HepG2 (cell line): ENCODE data around the gene SERAC1. TPM values are rescaled to one million over a fixed set of nuclear protein-coding genes. Genes with fewer than 3 reads are reported as not detected.

ENCODE experiments used
- ATAC-seq: fragments of 200-7000 bp; cut with Tn5 transposase; 3 replicates; pipeline ENCODE4 v1.9.1; 2020; ENCODE audit warnings: mild to moderate bottlenecking, moderate library complexity
- BruUV-seq: library from RNA; stranded (reverse); fragments of 400-500 nt; replicated peaks from 2 replicates; lab custom pipeline; 2021; lab: Mats Ljungman, UMichigan
- CTCF ChIA-PET: fragments of 300-600 bp; formaldehyde crosslinking; extraction: SDS; loops from one replicate; lab custom pipeline; 2021; ENCODE audit warnings: low total read pairs, inconsistent platforms, low intra/inter-chr PET ratio; lab: Yijun Ruan, JAX
- POLR2A ChIA-PET: fragments of 350-600 bp; sonication (Branson Sonifier 250); formaldehyde crosslinking; loops from one replicate; lab custom pipeline; 2020; ENCODE audit warnings: antibody characterized with exemption, inconsistent platforms; lab: Yijun Ruan, JAX
- DNase-seq: peaks from one replicate; pipeline ENCODE4 v3.0.0-alpha.2; 2015; ENCODE audit warnings: low spot score
- FAIRE-seq: peaks from 3 replicates; lab custom pipeline; 2011; peaks lifted over from hg19 to GRCh38; lab: Jason Lieb, UNC
- H2AFZ ChIP-seq: one replicate; pipeline ENCODE4 v1.6.1; 2011; ENCODE audit warnings: low read length, inconsistent platforms
- H3K27ac ChIP-seq: fragments of 300-600 bp; 3 replicates; pipeline ENCODE4 v1.8.0; 2011; ENCODE audit warnings: mixed run types, mild to moderate bottlenecking, mixed read lengths, low read length, inconsistent platforms; ENCODE audit not compliant: insufficient read depth; ENCODE audit errors: extremely low read length
- H3K27me3 ChIP-seq, 2 experiments: fragments of 200-600 bp in 1 of 2; 2 replicates in 1 of 2; 3 replicates in 1 of 2; pipeline versions ENCODE4 v1.6.0 to v1.8.0; 2011; ENCODE audit warnings: low read length in 2 of 2, mild to moderate bottlenecking in 2 of 2, moderate library complexity in 2 of 2, inconsistent platforms in 1 of 2; ENCODE audit not compliant: insufficient read depth in 2 of 2, control insufficient read depth in 1 of 2
- H3K36me3 ChIP-seq, 2 experiments: fragments of 200-600 bp in 1 of 2; replicated peaks in 1 of 2; 2 replicates in 1 of 2; 3 replicates in 1 of 2; pipeline versions ENCODE4 v1.5.1 to v1.8.0; 2011; ENCODE audit warnings: low read length in 2 of 2, inconsistent platforms in 1 of 2; ENCODE audit not compliant: insufficient read depth in 2 of 2, control insufficient read depth in 1 of 2
- H3K4me1 ChIP-seq: 2 replicates; pipeline ENCODE4 v1.5.1; 2012; ENCODE audit warnings: low read length, inconsistent platforms; ENCODE audit not compliant: insufficient read depth
- H3K4me2 ChIP-seq: 2 replicates; pipeline ENCODE4 v1.6.0; 2011; ENCODE audit warnings: low read depth, low read length, inconsistent platforms
- H3K4me3 ChIP-seq, 3 experiments: fragments of 200-600 bp in 1 of 3; sonication (generic), shearing (Covaris generic) in 1 of 3; replicated peaks in 1 of 3; 2 replicates each; pipeline ENCODE4 v1.5.1; 2011 to 2016; ENCODE audit warnings: low read length in 3 of 3, inconsistent platforms in 2 of 3, low read depth in 2 of 3, mild to moderate bottlenecking in 2 of 3, control low read depth in 1 of 3, mixed read lengths in 1 of 3; ENCODE audit not compliant: insufficient read depth in 1 of 3
- H3K79me2 ChIP-seq: one replicate; pipeline ENCODE4 v1.6.1; 2011; ENCODE audit warnings: low read length, inconsistent platforms; ENCODE audit not compliant: insufficient read depth
- H3K9ac ChIP-seq: 2 replicates; pipeline ENCODE4 v1.6.0; 2011; ENCODE audit warnings: mild to moderate bottlenecking, low read depth, low read length, inconsistent platforms; ENCODE audit not compliant: insufficient read depth
- H3K9me3 ChIP-seq: 2 replicates; pipeline ENCODE4 v1.5.1; 2012; ENCODE audit warnings: mild to moderate bottlenecking, low read length
- H4K20me1 ChIP-seq: 2 replicates; pipeline ENCODE4 v1.6.0; 2011; ENCODE audit warnings: inconsistent platforms, mild to moderate bottlenecking, low read length, moderate library complexity; ENCODE audit not compliant: insufficient read depth
- CCAR2 ChIP-seq: fragments of 200-400 bp; formaldehyde crosslinking; optimal IDR thresholded peaks from 2 replicates; pipeline ENCODE3; 2018; ENCODE audit warnings: low read depth, mild to moderate bottlenecking, low read length, moderate library complexity
- ELK4 ChIP-seq: sonication (generic); formaldehyde crosslinking; IDR thresholded peaks from 2 replicates; pipeline ENCODE4 v1.9.0; 2021; ENCODE audit warnings: missing genetic modification reagents, borderline replicate concordance
- FOXK2 ChIP-seq: fragments of 450-650 bp; IDR thresholded peaks from 2 replicates; pipeline ENCODE4 v1.6.1; 2016
- FOXO4 ChIP-seq: sonication (generic); formaldehyde crosslinking; conservative IDR thresholded peaks from 2 replicates; pipeline ENCODE4 v1.8.1; 2023; ENCODE audit warnings: missing genetic modification reagents
- KLF6 ChIP-seq: IDR thresholded peaks from 2 replicates; pipeline ENCODE4 v1.8.0; 2016; ENCODE audit warnings: missing biosample characterization, missing genetic modification reagents
- MXD1 ChIP-seq: sonication (generic); formaldehyde crosslinking; IDR thresholded peaks from 2 replicates; pipeline ENCODE4 v1.4.0; 2020; ENCODE audit warnings: mild to moderate bottlenecking, missing genetic modification reagents
- POLR2G ChIP-seq: fragments of 200-400 bp; formaldehyde crosslinking; IDR thresholded peaks from 2 replicates; pipeline ENCODE4 v1.6.1; 2018; ENCODE audit warnings: mild to moderate bottlenecking, low read depth, low read length, moderate library complexity
- RBM22 ChIP-seq: fragments of 200-400 bp; formaldehyde crosslinking; optimal IDR thresholded peaks from 2 replicates; pipeline ENCODE3; 2017; ENCODE audit warnings: mild to moderate bottlenecking, low read length, moderate library complexity
- TFDP1 ChIP-seq: IDR thresholded peaks from 2 replicates; pipeline ENCODE4 v1.6.1; 2016; ENCODE audit warnings: missing compliant biosample characterization, missing genetic modification reagents, borderline replicate concordance
- ZNF17 ChIP-seq: sonication (generic); formaldehyde crosslinking; IDR thresholded peaks from 2 replicates; pipeline ENCODE4 v1.5.0; 2020; ENCODE audit warnings: mild to moderate bottlenecking, missing genetic modification reagents
- ZNF329 ChIP-seq: sonication (generic); formaldehyde crosslinking; IDR thresholded peaks from 2 replicates; pipeline ENCODE4 v1.9.0; 2021; ENCODE audit warnings: low read depth, mild to moderate bottlenecking, missing genetic modification reagents
- ZNF598 ChIP-seq: sonication (generic); formaldehyde crosslinking; IDR thresholded peaks from 2 replicates; pipeline ENCODE4 v1.5.1; 2020; ENCODE audit warnings: mild to moderate bottlenecking, missing genetic modification reagents, borderline replicate concordance
- WGBS: methylation state at CpG from one replicate; pipeline ENCODE4 v1.1.6; 2017; ENCODE audit warnings: low lambda C conversion rate; 5-methylcytosine and 5-hydroxymethylcytosine counted together
- in situ Hi-C: cut with HindIII; loops from 2 replicates; pipeline ENCODE4 v1.10.0; 2017; ENCODE audit warnings: low pct_unique_long_range_greater_than_20kb; ENCODE audit not compliant: extremely low pct_ligation_motif_present
- intact Hi-C: fragments of 100-400 bp; cut with micrococcal nuclease; formaldehyde crosslinking; loops from one replicate; pipeline ENCODE4 v1.10.0; 2022; ENCODE audit not compliant: unreplicated experiment
- polyA plus RNA-seq, 8 experiments: library from polyadenylated mRNA; depleted of rRNA in 3 of 8; stranded (reverse) in 7 of 8; unstranded in 1 of 8; fragments of >200 nt; fragmentation: Illumina TruSeq in 4 of 8; extraction: Trizol in 4 of 8; gene quantifications; 2 replicates each; pipeline versions ENCODE4 v1.2.1 to v1.2.3, GENCODE V29; 2011 to 2016; ENCODE audit warnings: low read depth in 4 of 8, missing spikeins in 1 of 8, mixed read lengths in 1 of 8; ENCODE audit not compliant: insufficient read depth in 1 of 8
- total RNA-seq, 5 experiments: library from RNA; depleted of rRNA; stranded (reverse); fragments of >200 nt; fragmentation: Illumina TruSeq; extraction: Trizol; gene quantifications; 2 replicates each; pipeline ENCODE4 v1.2.3, GENCODE V29; 2016; ENCODE audit warnings: low read depth in 1 of 5

Gene SERAC1
- total and polyA plus RNA-seq, 2 of the 13 experiments (the other 11 are each of a cell fraction or from before 2014, with no cell fraction given): 4.5 to 8.1 TPM

- TF ChIP-seq FOXO4 (CRISPR knock-in tag) (no peak), ZNF17 (CRISPR knock-in tag) (no peak), MXD1 (CRISPR knock-in tag) (no peak), ZNF329 (no peak), KLF6 (CRISPR knock-in tag) (no peak), FOXK2 (no peak), ZNF598 (no peak), ELK4 (no peak), CCAR2 (no peak)
Measured at GRCh38 chr6:158069800-158070195, 98.3 kb downstream of the SERAC1 start (continued).

- ChIA-PET CTCF (no interaction called here), POLR2A (interaction anchor here (1.4 to 3.1 kb wide), 2 partner anchors 57 to 115 kb away, joined by 3 to 16 read pairs; no protein-coding TSS in a partner anchor)
- TF ChIP-seq POLR2G: 0 out of 2 replicates have a peak, but pooled peaks have one; percentile 14
- TF ChIP-seq RBM22: peak; percentile 77
- TF ChIP-seq TFDP1 (CRISPR knock-in tag): no peak
- H3K27ac ChIP-seq: no peak overlapping the region
- H3K79me2 ChIP-seq: no peaks in the 10 kb centered on the region
- intact Hi-C loops: no loop called here
- no peak for FAIRE-seq
- in situ Hi-C loops: no loop called here
- H3K27me3 ChIP-seq: no peaks in the 10 kb centered on the region
- no peaks in the 10 kb centered on the region for H4K20me1 ChIP-seq
- no peak overlapping the region for H3K4me2 ChIP-seq
- H3K4me1 ChIP-seq: peaks cover 37% of the 10 kb centered on the region
- H3K9me3 ChIP-seq: no peaks in the 10 kb centered on the region
- WGBS: 97% methylated on average over 14 of the region's 14 CpGs
- H3K36me3 ChIP-seq: peaks cover 53 to 84% of the 10 kb centered on the region in 2 experiments
- no peak overlapping the region for H2AFZ ChIP-seq
- DNase-seq: no peak
- no peak overlapping the region for H3K9ac ChIP-seq
- no peak overlapping the region for H3K4me3 ChIP-seq
- BruUV-seq: no TSS peak
- ATAC-seq: no peak
Measured at GRCh38 chr6:158068893-158069799, 98.9 kb downstream of the SERAC1 start.
